Measurements from ENCODE around the gene NAXD.
"Not testable (repeated sequence)": the region's sequence is repeated elsewhere in the genome, so short reads cannot be mapped to it uniquely, and the experiment has no call there.

NAXD gene

GRCh38 chr13:110615322-110616102, at the start of gene NAXD:
Gene NAXD (plus strand): TSS chr13:110615545. CDS start chr13:110615602, 57 bp downstream.
- peak; percentile 63 for DNase-seq (ENCODE audit: low read depth)

- DNase-seq (ENCODE audit: low read depth): no peak
Measured at GRCh38 chr13:110566171-110566570, 49.2 kb upstream of the NAXD start.

- DNase-seq (ENCODE audit: low read depth): no peak
Measured at GRCh38 chr13:110568612-110569011, 46.7 kb upstream of the NAXD start.

DNA sequence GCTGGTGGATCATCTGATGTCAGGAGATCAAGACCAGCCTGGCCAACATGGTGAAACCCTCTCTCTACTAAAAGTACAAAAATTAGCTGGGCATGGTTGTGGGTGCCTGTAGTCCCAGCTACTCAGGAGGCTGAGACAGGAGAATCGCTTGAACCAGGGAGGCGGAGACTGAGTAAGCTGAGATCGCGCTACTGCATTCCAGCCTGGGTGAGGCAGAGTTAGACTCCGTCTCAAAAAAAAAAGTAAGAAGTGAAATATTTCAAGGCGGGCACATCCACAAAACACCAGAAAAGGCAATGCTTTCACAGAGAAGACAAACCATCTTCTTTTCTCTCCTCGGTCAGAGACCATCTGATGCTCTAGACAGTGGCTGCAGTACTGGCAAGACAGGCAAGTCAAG, 45.4 kb upstream of the NAXD start:
- DNase-seq (ENCODE audit: low read depth): not testable (repeated sequence)

GRCh38 chr13:110570886-110571285, 44.5 kb upstream of the NAXD start:
- DNase-seq (ENCODE audit: low read depth): no peak

GRCh38 chr13:110571896-110572777, 43.2 kb upstream of the NAXD start:
- no peak for DNase-seq (ENCODE audit: low read depth)

DNA sequence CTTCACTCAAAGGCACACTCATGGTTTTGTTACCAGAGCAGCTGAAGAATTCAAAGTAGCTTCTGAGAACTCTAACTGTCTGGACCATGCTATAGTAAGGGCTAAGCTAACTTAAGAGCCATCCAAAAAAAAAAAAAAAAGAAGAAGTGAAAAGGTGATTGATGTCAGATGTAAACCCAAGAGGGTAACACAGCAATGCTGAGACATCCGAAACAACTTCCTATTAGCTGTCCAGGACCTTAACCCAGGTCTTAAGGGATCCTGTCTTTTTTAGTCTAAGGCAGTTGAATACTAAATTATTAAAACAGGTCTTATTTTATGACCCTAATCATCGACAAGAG, 42.6 kb upstream of the NAXD start:
- no peak for DNase-seq (ENCODE audit: low read depth)

GRCh38 chr13:110574161-110574560, 41.2 kb upstream of the NAXD start:
- DNase-seq (ENCODE audit: low read depth): no peak

- DNase-seq (ENCODE audit: low read depth): no peak
Measured at GRCh38 chr13:110575322-110576069, 39.8 kb upstream of the NAXD start.

DNA sequence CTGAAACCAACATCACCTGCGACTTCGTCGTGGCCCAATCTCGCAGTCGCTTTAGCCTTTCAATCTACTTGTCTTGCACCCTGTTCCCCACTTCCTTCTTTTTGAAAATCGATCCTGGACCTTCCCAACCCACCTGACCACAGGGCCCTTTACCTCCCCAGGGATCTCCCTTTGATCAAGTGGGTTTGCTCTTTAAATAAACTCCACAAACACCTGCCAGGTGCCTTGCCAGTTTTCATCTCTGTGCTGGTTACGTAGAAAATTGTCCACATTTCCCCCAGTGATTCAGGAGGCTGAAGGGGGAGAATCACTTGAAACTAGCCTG, 39.3 kb upstream of the NAXD start:
- no peak for DNase-seq (ENCODE audit: low read depth)

DNA sequence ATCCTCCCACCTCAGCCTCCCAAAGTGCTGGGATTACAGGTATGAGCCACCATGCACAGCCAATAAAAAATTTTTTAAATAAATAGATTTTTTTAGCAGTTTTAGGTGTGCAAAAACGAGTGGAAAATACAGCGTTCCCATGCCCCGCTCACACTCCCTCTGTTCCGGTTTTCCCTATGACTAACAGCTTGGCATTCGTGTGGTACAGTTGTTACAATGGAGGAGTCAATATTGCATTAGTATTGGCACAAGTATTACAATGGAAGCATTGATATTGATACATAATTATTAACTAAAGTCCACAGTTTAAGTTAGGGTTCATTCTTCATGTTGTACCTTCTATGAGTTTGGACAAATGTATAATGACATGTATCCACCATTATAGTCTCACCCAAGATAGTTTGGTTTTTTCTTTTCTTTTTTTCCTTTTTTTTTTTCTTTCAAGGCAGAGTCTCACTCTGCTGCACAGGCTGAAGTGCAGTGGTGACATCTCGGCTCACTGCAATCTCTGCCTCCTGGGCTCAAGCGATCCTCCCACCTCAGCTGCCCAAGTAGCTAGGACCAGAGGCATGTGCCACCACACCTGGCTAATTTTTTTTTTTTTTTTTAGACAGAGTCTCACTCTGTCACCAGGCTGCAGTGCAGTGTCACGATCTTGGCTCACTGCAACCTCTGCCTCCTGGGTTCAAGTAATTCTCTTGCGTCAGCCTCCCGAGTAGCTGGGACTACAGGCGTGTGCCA, 38.4 kb upstream of the NAXD start:
- no peak for DNase-seq (ENCODE audit: low read depth)

- DNase-seq (ENCODE audit: low read depth): no peak
Measured at GRCh38 chr13:110578363-110578762, 37.0 kb upstream of the NAXD start.

GRCh38 chr13:110580800-110581199, 34.5 kb upstream of the NAXD start:
- no peak for DNase-seq (ENCODE audit: low read depth)

- no peak for DNase-seq (ENCODE audit: low read depth)
Measured at GRCh38 chr13:110581506-110582185, 33.7 kb upstream of the NAXD start.

- no peak for DNase-seq (ENCODE audit: low read depth)
Measured at GRCh38 chr13:110582421-110582954, 32.9 kb upstream of the NAXD start.

- no peak for DNase-seq (ENCODE audit: low read depth)
Measured at GRCh38 chr13:110583178-110583865, 32.0 kb upstream of the NAXD start.

- no peak for DNase-seq (ENCODE audit: low read depth)
Measured at GRCh38 chr13:110589793-110590390, 25.5 kb upstream of the NAXD start.

- no peak for DNase-seq (ENCODE audit: low read depth)
Measured at GRCh38 chr13:110590577-110590976, 24.8 kb upstream of the NAXD start.

- DNase-seq (ENCODE audit: low read depth): no peak
Measured at GRCh38 chr13:110592665-110593064, 22.7 kb upstream of the NAXD start.
